DND-41 (cell line): Measurements from ENCODE around the gene PLCD1.

Experiments used
- ATAC-seq: fragments of 200-7000 bp; cut with Tn5 transposase; 3 replicates; pipeline ENCODE4 v1.9.1; 2021; ENCODE audit warnings: low read depth; ENCODE audit not compliant: insufficient read depth
- DNase-seq: peaks from one replicate; pipeline ENCODE4 v3.0.0-alpha.2; 2020
- H2AFZ ChIP-seq: 2 replicates; pipeline ENCODE4 v1.6.0; 2012; ENCODE audit warnings: low read depth, low read length
- H3K27ac ChIP-seq: 2 replicates; pipeline ENCODE4 v1.5.1; 2012; ENCODE audit warnings: low read length, inconsistent platforms
- H3K27me3 ChIP-seq: fragments of 200-600 bp; sonication (generic); 2 replicates; pipeline ENCODE4 v1.6.0; 2012; ENCODE audit warnings: low read length, mild to moderate bottlenecking, inconsistent platforms; ENCODE audit not compliant: insufficient read depth, poor library complexity
- H3K36me3 ChIP-seq: 2 replicates; pipeline ENCODE4 v1.5.1; 2012; ENCODE audit warnings: low read length, inconsistent platforms; ENCODE audit not compliant: insufficient read depth
- H3K4me1 ChIP-seq: 2 replicates; pipeline ENCODE4 v1.5.1; 2012; ENCODE audit warnings: mild to moderate bottlenecking, low read length; ENCODE audit not compliant: insufficient read depth
- H3K4me2 ChIP-seq: 2 replicates; pipeline ENCODE4 v1.6.0; 2012; ENCODE audit warnings: mild to moderate bottlenecking, moderate library complexity, low read length, inconsistent platforms; ENCODE audit not compliant: insufficient read depth
- H3K4me3 ChIP-seq, 2 experiments: fragments of 200-600 bp in 1 of 2; shearing (Covaris generic) in 1 of 2; 2 replicates each; pipeline ENCODE4 v1.5.1; 2012 to 2016; ENCODE audit warnings: inconsistent platforms in 2 of 2, low read length in 2 of 2, mild to moderate bottlenecking in 2 of 2, low read depth in 1 of 2, moderate library complexity in 1 of 2
- H3K79me2 ChIP-seq: 2 replicates; pipeline ENCODE4 v1.6.0; 2012; ENCODE audit warnings: low read length, inconsistent platforms; ENCODE audit not compliant: insufficient read depth
- H3K9ac ChIP-seq: 2 replicates; pipeline ENCODE4 v1.6.0; 2012; ENCODE audit warnings: low read depth, mild to moderate bottlenecking, inconsistent platforms, low read length, moderate library complexity
- H3K9me3 ChIP-seq: 2 replicates; pipeline ENCODE4 v1.5.1; 2012; ENCODE audit warnings: low read length, moderate library complexity, mild to moderate bottlenecking, inconsistent platforms; ENCODE audit not compliant: insufficient read depth, severe bottlenecking
- H4K20me1 ChIP-seq: 2 replicates; pipeline ENCODE4 v1.6.0; 2012; ENCODE audit warnings: low read length; ENCODE audit not compliant: insufficient read depth
- EZH2 ChIP-seq: IDR thresholded peaks from 3 replicates; pipeline ENCODE4 v1.6.1; 2012; ENCODE audit warnings: borderline replicate concordance, low read depth, mild to moderate bottlenecking, moderate library complexity, low read length, inconsistent platforms; ENCODE audit not compliant: severe bottlenecking
- TF ChIP-seq, protein P1 (sequence below): IDR thresholded peaks from 2 replicates; pipeline ENCODE4 v1.5.1; 2012; ENCODE audit warnings: borderline replicate concordance, low read length, moderate library complexity, mild to moderate bottlenecking; ENCODE audit not compliant: poor library complexity, severe bottlenecking; ENCODE audit errors: extremely low read depth

The PLCD1 gene

GRCh38 chr3:38002291-38002876, 27.1 kb downstream of the PLCD1 start:
- ATAC-seq, result no peak
- H2AFZ ChIP-seq, result no peak overlapping the region
- DNase-seq, result no peak

DNA sequence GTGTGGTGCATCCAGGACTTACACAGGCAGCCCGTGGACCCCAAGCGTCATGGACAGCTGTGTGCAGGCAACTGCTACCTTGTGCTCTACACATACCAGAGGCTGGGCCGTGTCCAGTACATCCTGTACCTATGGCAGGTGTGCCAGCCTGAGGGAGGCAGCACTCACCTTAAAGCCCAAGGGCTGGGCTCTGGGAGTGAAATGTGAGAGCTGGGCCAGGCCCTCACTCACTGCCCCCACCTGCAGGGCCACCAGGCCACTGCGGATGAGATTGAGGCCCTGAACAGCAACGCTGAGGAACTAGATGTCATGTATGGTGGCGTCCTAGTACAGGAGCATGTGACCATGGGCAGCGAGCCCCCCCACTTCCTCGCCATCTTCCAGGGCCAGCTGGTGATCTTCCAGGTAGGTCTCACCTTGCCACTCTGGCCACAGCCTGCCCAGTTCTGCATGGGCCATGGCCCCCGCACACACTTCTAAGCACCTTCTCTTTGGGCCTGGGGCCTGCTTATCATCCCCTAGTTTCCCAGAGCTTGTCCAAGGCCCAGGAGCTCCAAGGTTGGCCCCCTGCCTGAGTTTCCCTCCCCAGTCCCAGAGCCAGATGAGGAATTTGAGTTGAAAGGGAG, 27.9 kb downstream of the PLCD1 start:
- Histone ChIP-seq H2AFZ (no peak overlapping the region), H3K4me1 (peaks cover 2% of the 10 kb centered on the region; the same call in 1 of the 2 replicates), H3K27ac (no peak overlapping the region), H3K9me3 (no peaks in the 10 kb centered on the region), H4K20me1 (peaks cover 22% of the 10 kb centered on the region), H3K9ac (no peak overlapping the region), H3K27me3 (no peaks in the 10 kb centered on the region), H3K36me3 (peaks cover 95% of the 10 kb centered on the region), H3K79me2 (no peaks in the 10 kb centered on the region; the same call in 1 of the 2 replicates), H3K4me3 (no peak overlapping the region), H3K4me2 (no peak overlapping the region)
- DNase-seq, result no peak
- TF ChIP-seq EZH2, result no peak
- TF ChIP-seq, protein P1, sequence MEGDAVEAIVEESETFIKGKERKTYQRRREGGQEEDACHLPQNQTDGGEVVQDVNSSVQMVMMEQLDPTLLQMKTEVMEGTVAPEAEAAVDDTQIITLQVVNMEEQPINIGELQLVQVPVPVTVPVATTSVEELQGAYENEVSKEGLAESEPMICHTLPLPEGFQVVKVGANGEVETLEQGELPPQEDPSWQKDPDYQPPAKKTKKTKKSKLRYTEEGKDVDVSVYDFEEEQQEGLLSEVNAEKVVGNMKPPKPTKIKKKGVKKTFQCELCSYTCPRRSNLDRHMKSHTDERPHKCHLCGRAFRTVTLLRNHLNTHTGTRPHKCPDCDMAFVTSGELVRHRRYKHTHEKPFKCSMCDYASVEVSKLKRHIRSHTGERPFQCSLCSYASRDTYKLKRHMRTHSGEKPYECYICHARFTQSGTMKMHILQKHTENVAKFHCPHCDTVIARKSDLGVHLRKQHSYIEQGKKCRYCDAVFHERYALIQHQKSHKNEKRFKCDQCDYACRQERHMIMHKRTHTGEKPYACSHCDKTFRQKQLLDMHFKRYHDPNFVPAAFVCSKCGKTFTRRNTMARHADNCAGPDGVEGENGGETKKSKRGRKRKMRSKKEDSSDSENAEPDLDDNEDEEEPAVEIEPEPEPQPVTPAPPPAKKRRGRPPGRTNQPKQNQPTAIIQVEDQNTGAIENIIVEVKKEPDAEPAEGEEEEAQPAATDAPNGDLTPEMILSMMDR, result peak; percentile 38
- no peak for ATAC-seq

More at GRCh38 chr3:38002291-38002876, 27.1 kb downstream of the PLCD1 start:
- H3K27me3 ChIP-seq, result no peaks in the 10 kb centered on the region
- H3K4me2 ChIP-seq, result no peak overlapping the region
- H3K79me2 ChIP-seq, result no peaks in the 10 kb centered on the region
- H3K9me3 ChIP-seq, result no peaks in the 10 kb centered on the region
- H3K4me3 ChIP-seq, result no peak overlapping the region
- TF ChIP-seq EZH2, result no peak
- TF ChIP-seq, protein P1, result no peak
- H3K36me3 ChIP-seq, result peaks cover 95% of the 10 kb centered on the region
- no peak overlapping the region for H3K9ac ChIP-seq
- H3K27ac ChIP-seq, result no peak overlapping the region
- H3K4me1 ChIP-seq, result no peaks in the 10 kb centered on the region
- H4K20me1 ChIP-seq, result peaks cover 17% of the 10 kb centered on the region

DNA sequence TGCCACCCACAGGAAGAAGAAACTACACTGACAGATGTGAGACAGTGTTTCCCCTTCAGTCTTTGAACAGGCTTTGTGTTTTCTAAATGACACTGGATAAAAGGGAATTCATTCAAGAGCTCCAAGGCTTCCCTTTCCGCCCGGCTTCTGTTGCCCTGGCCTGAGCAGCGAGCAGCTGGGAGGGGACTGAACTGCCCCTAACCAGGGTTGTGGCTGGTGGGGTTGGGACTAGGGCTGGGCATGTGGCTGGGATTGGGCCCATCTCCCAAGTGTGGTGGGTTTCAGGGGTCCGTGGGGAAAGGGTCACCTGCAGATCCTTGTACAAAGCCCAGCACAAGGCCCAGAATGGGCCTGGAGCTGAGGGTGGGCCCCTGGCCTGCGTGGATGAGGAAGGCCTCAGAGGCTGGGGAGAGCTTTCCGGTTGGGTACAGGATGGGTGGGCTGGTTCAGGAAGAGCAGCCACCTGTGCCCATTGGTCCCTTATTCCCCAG, 28.4 kb downstream of the PLCD1 start:
- Histone ChIP-seq H3K4me2 (no peak overlapping the region), H4K20me1 (peaks cover 22% of the 10 kb centered on the region), H3K9me3 (no peaks in the 10 kb centered on the region), H3K36me3 (peaks cover 95% of the 10 kb centered on the region), H3K4me1 (peaks cover 6% of the 10 kb centered on the region; the same call in 1 of the 2 replicates), H2AFZ (no peak overlapping the region), H3K79me2 (no peaks in the 10 kb centered on the region; the same call in 1 of the 2 replicates), H3K9ac (no peak overlapping the region), H3K27me3 (no peaks in the 10 kb centered on the region), H3K27ac (no peak overlapping the region), H3K4me3 (no peak overlapping the region)
- DNase-seq (no peak), ATAC-seq (no peak)
- TF ChIP-seq, protein P1, result no peak
- no peak for TF ChIP-seq EZH2
